GM23248 (cell line): Measurements from ENCODE around the gene ROCK2.

Experiments
- EZH2 ChIP-seq: fragments of 200-600 bp; sonication (generic); IDR thresholded peaks from 2 replicates; pipeline ENCODE4 v1.6.1; 2018; ENCODE audit warnings: antibody characterized with exemption, mild to moderate bottlenecking; ENCODE audit not compliant: insufficient read depth, poor library complexity, severe bottlenecking
- EZH2phosphoT487 ChIP-seq: fragments of 200-600 bp; sonication (generic); IDR thresholded peaks from 2 replicates; pipeline ENCODE4 v1.6.1; 2018; ENCODE audit warnings: antibody characterized with exemption, moderate library complexity, mild to moderate bottlenecking, low read depth; ENCODE audit not compliant: insufficient read depth

DNA sequence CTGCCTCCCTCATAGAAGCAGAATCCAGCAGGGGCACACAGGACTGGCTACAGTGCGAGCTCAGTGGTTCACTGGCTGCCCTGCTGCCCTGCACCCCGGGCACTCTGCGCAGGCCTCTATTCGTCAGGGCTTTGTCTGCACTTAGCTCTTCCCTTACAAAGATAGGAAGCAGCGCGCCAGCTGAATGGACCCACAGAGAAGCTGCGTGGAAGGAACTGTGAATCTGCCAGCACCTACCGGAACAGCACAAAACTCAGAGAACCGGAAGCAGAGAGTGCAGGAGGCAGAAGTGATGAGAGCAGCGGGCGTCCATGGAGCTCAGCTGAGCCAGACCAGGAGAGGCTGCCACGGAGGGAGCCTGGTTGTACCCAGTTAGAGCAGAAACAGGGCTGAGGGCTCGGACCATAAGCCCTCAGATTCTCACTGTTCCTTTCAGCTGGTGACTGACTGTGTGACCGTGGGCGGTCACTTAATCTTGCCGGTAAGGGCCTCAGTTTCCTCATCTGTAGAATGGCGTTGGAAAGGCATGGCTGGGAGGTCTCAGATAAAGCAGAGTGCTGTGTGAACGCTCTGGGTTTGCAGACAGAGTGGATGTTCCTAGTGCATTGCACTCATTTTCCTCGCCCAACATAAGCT lies 212.3 kb downstream of the ROCK2 start:
- no peak for TF ChIP-seq EZH2phosphoT487
- no peak for TF ChIP-seq EZH2
